PC-3 (cell line): ENCODE results near the gene ACSL6. TPM values are rescaled to one million over a fixed set of nuclear protein-coding genes. Genes with fewer than 3 reads are reported as not detected.
A peak's percentile ranks its signal among the peaks of the same experiment; 100 is the strongest.

Experiments used
- ATAC-seq: fragments of 200-7000 bp; cut with Tn5 transposase; 2 replicates; pipeline ENCODE4 v1.9.1; 2020; ENCODE audit warnings: mild to moderate bottlenecking, moderate library complexity
- BruUV-seq: library from RNA; stranded (reverse); fragments of 400-500 nt; replicated peaks from 2 replicates; lab custom pipeline; 2021; lab: Mats Ljungman, UMichigan
- CTCF ChIA-PET: fragments of 300-600 bp; sonication (Branson Sonifier 250); formaldehyde crosslinking; loops from one replicate; lab custom pipeline; 2022; ENCODE audit warnings: antibody characterized with exemption; lab: Charles Lee
- POLR2A ChIA-PET: fragments of 300-600 bp; sonication (Branson Sonifier 250); formaldehyde crosslinking; loops from one replicate; lab custom pipeline; 2022; ENCODE audit warnings: antibody characterized with exemption; ENCODE audit not compliant: unreplicated experiment; lab: Charles Lee
- DNase-seq: peaks from one replicate; pipeline ENCODE4 v3.0.0-alpha.2; 2015
- H2AFZ ChIP-seq: fragments of 300-600 bp; sonication (generic); 2 replicates; pipeline ENCODE4 v1.6.0; 2016; ENCODE audit warnings: antibody characterized with exemption, low read length
- H3F3A ChIP-seq: fragments of 300-600 bp; sonication (generic); one replicate; pipeline ENCODE4 v1.6.0; 2017; ENCODE audit warnings: antibody characterized with exemption, low read length, control low read depth, mild to moderate bottlenecking; ENCODE audit not compliant: unreplicated experiment
- H3K27ac ChIP-seq: fragments of 300-600 bp; sonication (generic); 2 replicates; pipeline ENCODE4 v1.5.1; 2016; ENCODE audit warnings: mild to moderate bottlenecking, low read length
- H3K27me3 ChIP-seq: fragments of 300-600 bp; sonication (generic); 2 replicates; pipeline ENCODE4 v1.6.1; 2016; ENCODE audit warnings: low read length, mixed read lengths
- H3K36me3 ChIP-seq: fragments of 300-600 bp; sonication (generic); 2 replicates; pipeline ENCODE4 v1.6.1; 2016; ENCODE audit warnings: low read depth, mixed run types, low read length, mixed read lengths
- H3K4me1 ChIP-seq: fragments of 300-600 bp; sonication (generic); 2 replicates; pipeline ENCODE4 v1.5.1; 2016; ENCODE audit warnings: low read length; ENCODE audit not compliant: insufficient read depth
- H3K4me2 ChIP-seq: fragments of 300-600 bp; sonication (generic); 2 replicates; pipeline ENCODE4 v1.6.0; 2016; ENCODE audit warnings: low read length
- H3K4me3 ChIP-seq: fragments of 300-600 bp; sonication (generic); 2 replicates; pipeline ENCODE4 v1.5.1; 2016; ENCODE audit warnings: mild to moderate bottlenecking, low read length, mixed read lengths
- H3K79me2 ChIP-seq: fragments of 300-600 bp; sonication (generic); 2 replicates; pipeline ENCODE4 v1.6.1; 2017; ENCODE audit warnings: low read length, mixed read lengths
- H3K9ac ChIP-seq: fragments of 300-600 bp; sonication (generic); 2 replicates; pipeline ENCODE4 v1.6.0; 2016; ENCODE audit warnings: mild to moderate bottlenecking, low read length
- H3K9me2 ChIP-seq: fragments of 300-600 bp; sonication (generic); replicated peaks from 2 replicates; pipeline ENCODE4 v1.6.1; 2016; ENCODE audit warnings: mixed run types, low read length, mixed read lengths
- H3K9me3 ChIP-seq: fragments of 300-600 bp; sonication (generic); 2 replicates; pipeline ENCODE4 v1.6.1; 2016; ENCODE audit warnings: low read length, mixed read lengths
- H4K20me1 ChIP-seq: fragments of 300-600 bp; sonication (generic); 2 replicates; pipeline ENCODE4 v1.6.1; 2016; ENCODE audit warnings: low read length, mixed read lengths
- EZH2 ChIP-seq: fragments of 300-600 bp; sonication (generic); IDR thresholded peaks from one replicate; pipeline ENCODE4 v1.6.1; 2017; ENCODE audit warnings: antibody characterized with exemption, mild to moderate bottlenecking, low read length; ENCODE audit not compliant: unreplicated experiment
- EZH2phosphoT487 ChIP-seq: fragments of 300-600 bp; sonication (generic); IDR thresholded peaks from 2 replicates; pipeline ENCODE4 v1.6.1; 2018; ENCODE audit warnings: mild to moderate bottlenecking, antibody characterized with exemption, low read length, borderline replicate concordance
- intact Hi-C: fragments of 100-400 bp; cut with micrococcal nuclease; formaldehyde crosslinking; loops from 2 replicates; pipeline ENCODE4 v1.9.0; 2023
- total RNA-seq: library from RNA; depleted of rRNA; stranded (reverse); fragments of >200 nt; gene quantifications from 2 replicates; pipeline ENCODE4 v1.2.3, GENCODE V29; 2014
- TF ChIP-seq, protein P1 (sequence below): fragments of 300-600 bp; sonication (generic); conservative IDR thresholded peaks from 2 replicates; pipeline ENCODE4 v1.5.1; 2017; ENCODE audit warnings: antibody characterized with exemption, low read depth, mild to moderate bottlenecking, low read length

Gene ACSL6
- total RNA-seq, 1 experiment from 2014 or later, result 0.15 TPM

DNA sequence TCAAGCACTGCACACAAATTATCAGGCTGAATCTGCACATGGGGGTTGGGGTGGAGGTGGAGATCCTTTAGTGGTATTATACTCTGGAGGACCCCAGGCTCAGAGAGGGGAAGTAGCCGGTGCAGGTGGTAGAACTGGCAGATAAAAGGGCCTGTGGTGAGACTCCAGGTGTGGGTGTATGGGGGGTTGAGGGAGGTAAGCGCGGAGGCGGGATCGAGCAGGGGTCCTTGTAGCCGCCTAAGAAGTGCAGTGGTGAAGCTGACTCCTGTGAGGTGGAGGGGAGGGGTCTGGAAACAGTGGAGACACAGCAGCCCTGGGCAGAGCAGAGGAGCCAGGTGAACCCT, 841 bp downstream of the ACSL6 start:
- ChIA-PET CTCF (no interaction called here), POLR2A (no interaction called here)
- TF ChIP-seq, protein P1, sequence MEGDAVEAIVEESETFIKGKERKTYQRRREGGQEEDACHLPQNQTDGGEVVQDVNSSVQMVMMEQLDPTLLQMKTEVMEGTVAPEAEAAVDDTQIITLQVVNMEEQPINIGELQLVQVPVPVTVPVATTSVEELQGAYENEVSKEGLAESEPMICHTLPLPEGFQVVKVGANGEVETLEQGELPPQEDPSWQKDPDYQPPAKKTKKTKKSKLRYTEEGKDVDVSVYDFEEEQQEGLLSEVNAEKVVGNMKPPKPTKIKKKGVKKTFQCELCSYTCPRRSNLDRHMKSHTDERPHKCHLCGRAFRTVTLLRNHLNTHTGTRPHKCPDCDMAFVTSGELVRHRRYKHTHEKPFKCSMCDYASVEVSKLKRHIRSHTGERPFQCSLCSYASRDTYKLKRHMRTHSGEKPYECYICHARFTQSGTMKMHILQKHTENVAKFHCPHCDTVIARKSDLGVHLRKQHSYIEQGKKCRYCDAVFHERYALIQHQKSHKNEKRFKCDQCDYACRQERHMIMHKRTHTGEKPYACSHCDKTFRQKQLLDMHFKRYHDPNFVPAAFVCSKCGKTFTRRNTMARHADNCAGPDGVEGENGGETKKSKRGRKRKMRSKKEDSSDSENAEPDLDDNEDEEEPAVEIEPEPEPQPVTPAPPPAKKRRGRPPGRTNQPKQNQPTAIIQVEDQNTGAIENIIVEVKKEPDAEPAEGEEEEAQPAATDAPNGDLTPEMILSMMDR, result no peak
- TF ChIP-seq EZH2, result no peak
- no peak for TF ChIP-seq EZH2phosphoT487
- no peaks in the 10 kb centered on the region for H3K9me2 ChIP-seq
- H3K27ac ChIP-seq, result no peak overlapping the region
- no peaks in the 10 kb centered on the region for H3K27me3 ChIP-seq
- ATAC-seq, result no peak
- BruUV-seq, result no TSS peak
- H3K9ac ChIP-seq, result no peak overlapping the region
- intact Hi-C loops, result loop anchor here (10.0 kb wide), 1 partner anchor 454 kb away; no protein-coding TSS in a partner anchor
- DNase-seq, result no peak
- H3K79me2 ChIP-seq, result no peaks in the 10 kb centered on the region
- H3K4me1 ChIP-seq, result no peaks in the 10 kb centered on the region
- no peaks in the 10 kb centered on the region for H3K36me3 ChIP-seq
- no peak overlapping the region for H3K4me2 ChIP-seq
- no peaks in the 10 kb centered on the region for H3K9me3 ChIP-seq
- no peaks in the 10 kb centered on the region for H4K20me1 ChIP-seq
- H2AFZ ChIP-seq, result no peak overlapping the region
- no peak overlapping the region for H3K4me3 ChIP-seq
- H3F3A ChIP-seq, result no peaks in the 10 kb centered on the region

DNA sequence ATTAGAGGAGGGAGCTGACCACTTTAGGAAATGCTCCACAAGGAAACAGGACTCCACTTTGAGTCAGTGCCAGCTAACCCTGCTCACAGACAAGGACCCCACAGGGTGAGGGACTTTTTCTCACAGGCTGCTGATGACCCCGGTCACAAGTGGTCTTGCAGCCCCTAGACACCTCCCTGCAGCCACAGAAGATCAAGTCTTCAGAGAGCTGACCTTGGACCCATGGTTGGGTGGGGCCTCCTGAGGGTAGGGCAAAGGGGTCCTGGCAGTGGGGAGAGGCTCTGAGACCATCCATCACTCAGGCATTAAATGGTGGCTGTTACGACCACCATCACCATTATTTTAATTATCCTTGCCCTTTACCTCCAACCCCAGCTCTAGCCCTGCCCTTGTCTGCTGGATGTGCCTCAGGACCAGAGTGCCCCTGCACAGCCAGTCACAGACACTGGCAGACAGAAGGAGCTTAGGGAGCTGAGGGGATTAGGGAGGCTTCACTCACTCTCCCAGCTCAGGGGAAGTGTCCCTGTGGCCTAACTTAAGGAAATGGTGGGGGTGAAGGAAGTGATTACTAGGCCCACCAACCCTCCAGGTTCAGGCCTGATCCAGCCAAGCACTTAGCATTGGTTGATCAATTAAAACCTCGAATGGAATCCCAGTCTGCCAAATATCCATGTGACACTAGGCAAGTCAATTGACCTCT, 1.6 kb downstream of the ACSL6 start:
- ChIA-PET POLR2A (no interaction called here), CTCF (interaction anchor here (2.4 kb wide), 1 partner anchor 200 kb away, joined by 13 read pairs; no protein-coding TSS in a partner anchor)
- BruUV-seq, result no TSS peak
- H3K36me3 ChIP-seq, result no peaks in the 10 kb centered on the region
- H3K79me2 ChIP-seq, result no peaks in the 10 kb centered on the region
- intact Hi-C loops, result loop anchor here (10.0 kb wide), 1 partner anchor 455 kb away; no protein-coding TSS in a partner anchor
- no peak overlapping the region for H3K4me2 ChIP-seq
- H4K20me1 ChIP-seq, result no peaks in the 10 kb centered on the region
- no peak overlapping the region for H2AFZ ChIP-seq
- no peaks in the 10 kb centered on the region for H3K9me3 ChIP-seq
- no peak for DNase-seq
- H3K4me1 ChIP-seq, result no peaks in the 10 kb centered on the region
- no peaks in the 10 kb centered on the region for H3K9me2 ChIP-seq
- H3K9ac ChIP-seq, result no peak overlapping the region
- TF ChIP-seq, protein P1, result no peak
- no peaks in the 10 kb centered on the region for H3K27me3 ChIP-seq
- ATAC-seq, result no peak
- no peak overlapping the region for H3K27ac ChIP-seq
- H3K4me3 ChIP-seq, result no peak overlapping the region
- no peaks in the 10 kb centered on the region for H3F3A ChIP-seq

DNA sequence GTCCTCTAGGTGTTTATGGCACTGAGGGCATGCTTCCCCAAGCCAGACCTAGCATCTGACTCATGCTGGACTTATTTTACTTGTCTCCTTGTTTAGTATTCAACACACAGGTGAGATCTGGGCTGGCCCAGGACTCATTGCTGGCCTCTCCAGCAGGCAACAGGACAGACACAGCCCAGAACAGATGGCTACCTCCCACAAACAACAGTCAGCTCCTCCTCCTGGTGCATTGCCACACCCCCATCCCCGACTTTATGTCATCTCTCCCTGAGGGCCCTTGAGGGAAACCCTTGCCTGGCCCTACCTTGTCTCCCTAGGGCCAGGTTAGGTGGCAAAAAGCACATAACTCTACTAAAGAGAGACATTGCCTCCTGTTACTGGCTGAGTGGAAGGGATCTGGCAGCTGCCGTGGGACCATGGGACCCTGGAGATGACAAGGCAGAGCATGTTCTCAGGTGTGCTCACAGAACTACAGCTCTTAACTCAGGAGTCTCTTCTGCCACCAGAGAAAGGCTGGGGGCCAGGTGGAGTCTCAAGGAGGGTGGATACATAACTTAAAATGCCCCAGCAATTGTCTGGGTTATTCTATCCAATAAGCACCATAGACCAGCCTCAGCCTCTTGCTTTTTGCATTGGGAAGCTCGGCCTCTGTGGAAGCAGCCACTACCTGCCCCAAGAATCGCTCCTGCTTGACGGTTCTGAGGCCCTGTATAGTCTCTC, 2.3 kb downstream of the ACSL6 start:
- CTCF ChIA-PET, result interaction anchor here (2.4 kb wide), 1 partner anchor 199 kb away, joined by 13 read pairs; no protein-coding TSS in a partner anchor
- POLR2A ChIA-PET, result no interaction called here
- intact Hi-C loops, result loop anchor here (1.0 kb wide), 2 partner anchors 198 to 420 kb away; no protein-coding TSS in a partner anchor

More for the DNA sequence above, 2.3 kb downstream of the ACSL6 start:
- no peaks in the 10 kb centered on the region for H3K9me2 ChIP-seq
- TF ChIP-seq EZH2phosphoT487, result no peak
- TF ChIP-seq EZH2, result no peak
- TF ChIP-seq, protein P1, result no peak
- DNase-seq (peak; percentile 21), ATAC-seq (peak; percentile 25)
- no peaks in the 10 kb centered on the region for H3K9me3 ChIP-seq
- no peak overlapping the region for H3K27ac ChIP-seq
- BruUV-seq, result no TSS peak
- no peaks in the 10 kb centered on the region for H3K36me3 ChIP-seq
- H3K4me3 ChIP-seq, result no peak overlapping the region
- H4K20me1 ChIP-seq, result no peaks in the 10 kb centered on the region
- no peaks in the 10 kb centered on the region for H3F3A ChIP-seq
- H3K4me1 ChIP-seq, result no peaks in the 10 kb centered on the region
- H3K27me3 ChIP-seq, result no peaks in the 10 kb centered on the region
- H3K9ac ChIP-seq, result no peak overlapping the region
- no peak overlapping the region for H2AFZ ChIP-seq
- no peak overlapping the region for H3K4me2 ChIP-seq
- H3K79me2 ChIP-seq, result no peaks in the 10 kb centered on the region
